Measurements from ENCODE around the gene NXNL1.

The NXNL1 gene

DNA sequence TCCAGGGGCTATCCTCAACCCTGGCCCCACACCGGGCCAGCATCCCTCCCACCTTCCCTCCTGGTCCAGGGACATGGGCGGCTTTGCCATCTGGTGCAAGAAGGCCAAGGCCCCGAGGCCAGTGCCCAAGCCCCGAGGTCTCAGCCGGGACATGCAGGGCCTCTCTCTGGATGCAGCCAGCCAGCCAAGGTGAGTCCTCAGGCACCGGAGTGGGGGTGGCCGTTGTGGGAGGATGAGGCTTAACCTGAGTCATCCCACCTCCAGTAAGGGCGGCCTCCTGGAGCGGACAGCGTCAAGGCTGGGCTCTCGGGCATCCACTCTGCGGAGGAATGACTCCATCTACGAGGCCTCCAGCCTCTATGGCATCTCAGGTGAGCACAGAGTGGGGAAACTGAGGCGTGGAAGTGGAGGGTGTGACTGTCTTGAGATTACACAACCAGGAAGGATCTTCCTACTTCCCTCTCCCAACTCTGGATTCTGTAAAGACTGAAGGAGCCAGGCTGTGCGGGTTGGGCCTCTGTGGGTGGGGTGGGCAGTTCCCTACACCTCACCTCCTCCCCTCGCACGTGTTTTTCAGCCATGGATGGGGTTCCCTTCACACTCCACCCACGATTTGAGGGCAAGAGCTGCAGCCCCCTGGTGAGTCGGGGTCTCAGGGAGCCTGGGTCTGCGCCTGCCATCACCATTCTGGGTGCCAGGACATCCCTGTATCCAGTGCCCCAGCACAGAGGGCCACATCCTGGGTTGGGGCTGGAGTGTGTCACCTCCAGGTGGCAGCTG lies 37.1 kb downstream of the NXNL1 start:
- TF ChIP-seq ZNF274 (IDR thresholded peaks at IDR 0.05; ENCODE audit: low read depth, low read length), result no peak
- no peak for TF ChIP-seq SUZ12 (IDR thresholded peaks at IDR 0.05; ENCODE audit: extremely low read depth, insufficient read depth, insufficient read length)
- TF ChIP-seq YY1 (IDR thresholded peaks at IDR 0.05; ENCODE audit: insufficient read depth, insufficient read length), result no peak
- Histone ChIP-seq H3K4me1 (ENCODE audit: insufficient read depth, insufficient read length) (peaks cover 13% of the 10 kb centered on the region), H3K9ac (ENCODE audit: insufficient read length, low read depth) (peak overlapping the region; percentile 32), H3K36me3 (ENCODE audit: insufficient read depth, insufficient read length, low read length) (peaks cover 11% of the 10 kb centered on the region), H3K27me3 (ENCODE audit: insufficient read depth, insufficient read length) (peaks cover 8% of the 10 kb centered on the region), H3K4me3 (ENCODE audit: insufficient read length, low read depth) (no peak overlapping the region), H3K9me3 (ENCODE audit: insufficient read depth, low read length) (no peaks in the 10 kb centered on the region)
- DNase-seq (ENCODE audit: low read depth, low spot score), result no peak

DNA sequence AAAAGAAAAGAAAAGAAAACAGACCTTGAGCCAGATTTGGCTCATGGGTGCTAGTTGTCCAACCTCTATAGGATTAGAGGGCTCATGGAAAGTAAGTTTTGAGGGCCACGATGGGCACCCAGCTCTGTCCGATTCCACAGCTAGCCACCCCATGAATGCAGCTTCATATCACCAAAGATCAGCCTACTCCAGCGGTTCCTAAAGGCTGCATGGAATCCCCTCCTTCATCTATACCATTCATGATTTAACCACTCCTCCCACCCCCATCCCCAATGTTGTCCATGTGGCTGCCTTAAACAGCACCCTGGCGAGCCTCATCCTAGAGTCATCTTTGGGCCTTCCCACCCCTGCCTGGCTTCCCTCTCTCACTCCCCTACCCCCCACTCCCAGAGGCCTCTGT lies 38.8 kb downstream of the NXNL1 start:
- Histone ChIP-seq H3K4me3 (ENCODE audit: insufficient read length, low read depth) (no peak overlapping the region), H3K4me1 (ENCODE audit: insufficient read depth, insufficient read length) (peaks cover 13% of the 10 kb centered on the region), H3K9me3 (ENCODE audit: insufficient read depth, low read length) (no peaks in the 10 kb centered on the region), H3K27me3 (ENCODE audit: insufficient read depth, insufficient read length) (peaks cover 8% of the 10 kb centered on the region), H3K9ac (ENCODE audit: insufficient read length, low read depth) (no peak overlapping the region), H3K36me3 (ENCODE audit: insufficient read depth, insufficient read length, low read length) (peaks cover 11% of the 10 kb centered on the region)
- no peak for DNase-seq (ENCODE audit: low read depth, low spot score)
- TF ChIP-seq SUZ12 (IDR thresholded peaks at IDR 0.05; ENCODE audit: extremely low read depth, insufficient read depth, insufficient read length), result no peak
- TF ChIP-seq YY1 (IDR thresholded peaks at IDR 0.05; ENCODE audit: insufficient read depth, insufficient read length), result no peak
- no peak for TF ChIP-seq ZNF274 (IDR thresholded peaks at IDR 0.05; ENCODE audit: low read depth, low read length)

DNA sequence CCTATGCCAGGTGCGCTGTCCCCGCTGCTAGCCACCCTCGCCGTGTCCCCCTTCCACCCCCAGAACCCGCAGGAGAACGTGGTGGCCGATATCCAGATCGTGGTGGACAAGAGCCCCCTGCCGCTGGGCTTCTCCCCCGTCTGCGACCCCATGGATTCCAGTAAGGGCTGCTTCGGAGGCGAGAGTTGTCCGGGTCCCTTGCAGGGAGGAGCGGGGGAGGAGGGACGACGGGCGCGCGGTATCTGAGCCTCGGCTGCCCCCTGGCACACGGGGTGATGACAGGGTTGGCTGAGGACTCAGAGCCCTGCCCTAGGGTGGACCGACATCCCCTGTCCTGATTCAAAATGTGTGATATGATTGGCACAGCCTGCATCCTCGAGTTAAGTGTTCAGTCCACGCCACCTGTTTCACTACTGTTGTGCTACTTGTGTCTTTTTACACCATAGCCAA lies 40.2 kb downstream of the NXNL1 start:
- Histone ChIP-seq H3K27me3 (ENCODE audit: insufficient read depth, insufficient read length) (peaks cover 8% of the 10 kb centered on the region), H3K9me3 (ENCODE audit: insufficient read depth, low read length) (no peaks in the 10 kb centered on the region), H3K9ac (ENCODE audit: insufficient read length, low read depth) (peak overlapping the region; percentile 97), H3K36me3 (ENCODE audit: insufficient read depth, insufficient read length, low read length) (peaks cover 11% of the 10 kb centered on the region), H3K4me3 (ENCODE audit: insufficient read length, low read depth) (peak overlapping the region; percentile 90), H3K4me1 (ENCODE audit: insufficient read depth, insufficient read length) (peaks cover 13% of the 10 kb centered on the region)
- no peak for DNase-seq (ENCODE audit: low read depth, low spot score)
- TF ChIP-seq ZNF274 (IDR thresholded peaks at IDR 0.05; ENCODE audit: low read depth, low read length) (no peak), SUZ12 (IDR thresholded peaks at IDR 0.05; ENCODE audit: extremely low read depth, insufficient read depth, insufficient read length) (no peak), YY1 (IDR thresholded peaks at IDR 0.05; ENCODE audit: insufficient read depth, insufficient read length) (no peak)

DNA sequence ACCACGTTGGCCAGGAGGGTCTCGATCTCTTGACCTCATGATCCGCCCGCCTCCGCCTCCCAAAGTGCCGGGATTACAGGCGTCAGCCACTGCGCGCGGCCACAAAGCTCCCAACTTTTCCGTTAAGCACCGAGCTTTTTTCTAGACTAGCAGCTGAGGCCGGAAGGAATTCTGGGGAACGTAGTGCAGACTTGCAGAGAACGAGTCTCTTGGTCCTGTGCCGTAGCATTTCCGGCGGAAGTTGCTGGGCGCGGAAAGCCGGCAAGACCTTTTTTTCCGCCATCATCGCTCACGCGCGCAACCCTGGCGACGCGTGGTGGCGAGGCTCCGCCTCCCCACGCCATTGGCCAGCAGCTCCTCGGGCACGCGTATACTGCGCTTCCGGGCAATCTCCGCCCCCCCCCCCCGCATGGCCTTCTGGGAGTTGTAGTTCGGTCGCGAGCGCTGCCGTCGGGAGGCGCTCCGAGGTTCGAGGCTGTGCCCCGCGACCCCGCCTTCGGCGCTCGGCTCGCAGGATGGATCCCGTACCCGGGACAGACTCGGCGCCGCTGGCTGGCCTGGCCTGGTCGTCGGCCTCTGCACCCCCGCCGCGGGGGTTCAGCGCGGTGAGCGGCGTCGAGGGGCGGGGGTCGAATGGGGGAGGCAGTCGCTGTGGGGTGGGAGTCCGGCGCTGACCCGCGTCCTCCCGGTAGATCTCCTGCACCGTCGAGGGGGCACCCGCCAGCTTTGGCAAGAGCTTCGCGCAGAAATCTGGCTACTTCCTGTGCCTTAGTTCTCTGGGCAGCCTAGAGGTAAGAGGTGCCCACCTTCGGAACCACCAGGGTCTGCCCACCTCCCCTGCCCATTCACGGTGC lies 40.9 kb downstream of the NXNL1 start, which contains the start of gene MVB12A:
Gene MVB12A (plus strand): TSS at position 427 of the 854 bp plus-strand sequence. CDS start 89 bp downstream, at position 516.
- peaks cover 8% of the 10 kb centered on the region for H3K27me3 ChIP-seq (ENCODE audit: insufficient read depth, insufficient read length)
- peaks cover 13% of the 10 kb centered on the region for H3K4me1 ChIP-seq (ENCODE audit: insufficient read depth, insufficient read length)
- H3K4me3 ChIP-seq (ENCODE audit: insufficient read length, low read depth), result peak within 1 kb of the TSS; percentile 90
- TF ChIP-seq SUZ12 (IDR thresholded peaks at IDR 0.05; ENCODE audit: extremely low read depth, insufficient read depth, insufficient read length) (no peak), YY1 (IDR thresholded peaks at IDR 0.05; ENCODE audit: insufficient read depth, insufficient read length) (peak; percentile 41), ZNF274 (IDR thresholded peaks at IDR 0.05; ENCODE audit: low read depth, low read length) (no peak)
- peaks cover 11% of the 10 kb centered on the region for H3K36me3 ChIP-seq (ENCODE audit: insufficient read depth, insufficient read length, low read length)
- peak; percentile 100 for DNase-seq (ENCODE audit: low read depth, low spot score)
- peak within 1 kb of the TSS; percentile 97 for H3K9ac ChIP-seq (ENCODE audit: insufficient read length, low read depth)
- no peaks in the 10 kb centered on the region for H3K9me3 ChIP-seq (ENCODE audit: insufficient read depth, low read length)

DNA sequence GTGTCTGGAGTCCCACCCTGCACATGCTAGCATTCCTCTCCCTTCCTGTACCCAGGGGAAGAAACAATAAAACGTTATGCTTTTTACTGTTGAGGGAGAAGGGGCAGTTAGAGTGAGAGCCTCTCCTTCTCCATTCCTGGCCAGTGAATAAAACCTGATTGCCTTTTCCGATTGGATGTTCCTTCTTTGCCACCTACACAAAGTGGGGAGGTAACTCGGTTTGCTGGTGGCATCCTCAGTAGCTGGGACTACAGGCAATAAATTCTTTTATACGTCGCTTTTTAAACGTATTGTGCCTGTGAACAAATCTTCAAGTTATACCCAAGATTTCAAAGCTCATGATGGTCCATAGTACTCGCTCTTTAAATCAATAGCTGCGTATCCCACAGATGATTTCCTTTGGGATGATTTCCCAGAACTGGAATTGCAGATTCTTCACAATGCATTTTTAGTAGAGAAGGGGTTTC lies 41.5 kb downstream of the NXNL1 start:
- peak overlapping the region; percentile 6 for H3K4me3 ChIP-seq (ENCODE audit: insufficient read length, low read depth)
- DNase-seq (ENCODE audit: low read depth, low spot score), result no peak
- peaks cover 11% of the 10 kb centered on the region for H3K36me3 ChIP-seq (ENCODE audit: insufficient read depth, insufficient read length, low read length)
- no peak for TF ChIP-seq SUZ12 (IDR thresholded peaks at IDR 0.05; ENCODE audit: extremely low read depth, insufficient read depth, insufficient read length)
- TF ChIP-seq YY1 (IDR thresholded peaks at IDR 0.05; ENCODE audit: insufficient read depth, insufficient read length), result no peak
- no peak for TF ChIP-seq ZNF274 (IDR thresholded peaks at IDR 0.05; ENCODE audit: low read depth, low read length)
- no peaks in the 10 kb centered on the region for H3K9me3 ChIP-seq (ENCODE audit: insufficient read depth, low read length)
- H3K9ac ChIP-seq (ENCODE audit: insufficient read length, low read depth), result peak overlapping the region; percentile 45
- H3K27me3 ChIP-seq (ENCODE audit: insufficient read depth, insufficient read length), result peaks cover 8% of the 10 kb centered on the region
- H3K4me1 ChIP-seq (ENCODE audit: insufficient read depth, insufficient read length), result peaks cover 10% of the 10 kb centered on the region

DNA sequence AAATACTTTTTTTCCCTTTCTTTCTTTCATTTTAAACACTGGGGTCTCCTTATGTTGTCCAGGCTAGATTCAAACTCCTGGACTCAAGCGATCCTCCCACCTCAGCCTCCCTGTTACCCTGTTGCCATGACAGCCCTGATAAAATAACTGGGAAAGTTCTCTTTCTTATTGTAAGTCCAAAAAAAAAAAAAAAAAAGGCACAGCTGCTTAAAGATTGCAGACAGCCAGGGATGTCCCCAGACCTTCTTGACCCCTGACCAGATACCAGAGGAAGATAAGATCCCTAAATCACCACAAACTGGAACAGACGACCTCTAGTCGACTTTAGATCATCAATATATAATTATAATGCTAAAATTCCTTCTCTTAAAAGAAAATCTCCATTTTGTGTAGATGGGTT lies 42.0 kb downstream of the NXNL1 start:
- no peak for TF ChIP-seq YY1 (IDR thresholded peaks at IDR 0.05; ENCODE audit: insufficient read depth, insufficient read length)
- TF ChIP-seq SUZ12 (IDR thresholded peaks at IDR 0.05; ENCODE audit: extremely low read depth, insufficient read depth, insufficient read length), result no peak
- no peak for TF ChIP-seq ZNF274 (IDR thresholded peaks at IDR 0.05; ENCODE audit: low read depth, low read length)
- Histone ChIP-seq H3K27me3 (ENCODE audit: insufficient read depth, insufficient read length) (peaks cover 8% of the 10 kb centered on the region), H3K4me1 (ENCODE audit: insufficient read depth, insufficient read length) (peaks cover 6% of the 10 kb centered on the region), H3K4me3 (ENCODE audit: insufficient read length, low read depth) (no peak overlapping the region), H3K36me3 (ENCODE audit: insufficient read depth, insufficient read length, low read length) (peaks cover 8% of the 10 kb centered on the region), H3K9me3 (ENCODE audit: insufficient read depth, low read length) (no peaks in the 10 kb centered on the region), H3K9ac (ENCODE audit: insufficient read length, low read depth) (peak overlapping the region; percentile 45)
- DNase-seq (ENCODE audit: low read depth, low spot score), result no peak

All from NT2/D1 (cell line).